Measurements from ENCODE around the gene LRMDA.

DNA sequence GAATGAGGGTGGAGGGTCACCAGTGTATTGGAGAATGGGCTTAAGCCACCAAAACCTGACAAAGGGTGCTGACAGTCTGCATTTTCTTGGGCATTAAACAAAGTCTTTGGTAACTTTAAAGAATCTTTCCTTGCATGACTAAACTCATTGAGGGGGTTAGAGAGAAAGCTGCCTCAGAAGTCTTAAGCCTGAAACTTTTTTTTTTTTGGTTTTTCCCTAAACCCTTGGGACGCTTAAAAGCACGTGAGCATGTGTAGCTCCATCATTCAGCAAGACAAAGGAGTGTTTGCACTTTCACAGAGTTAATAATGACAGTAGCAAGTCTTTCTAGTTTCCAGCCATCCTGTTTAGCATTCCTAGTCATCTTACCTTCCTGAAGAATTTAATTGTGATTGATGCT, 110.7 kb downstream of the LRMDA start:
- TF ChIP-seq, protein P1, sequence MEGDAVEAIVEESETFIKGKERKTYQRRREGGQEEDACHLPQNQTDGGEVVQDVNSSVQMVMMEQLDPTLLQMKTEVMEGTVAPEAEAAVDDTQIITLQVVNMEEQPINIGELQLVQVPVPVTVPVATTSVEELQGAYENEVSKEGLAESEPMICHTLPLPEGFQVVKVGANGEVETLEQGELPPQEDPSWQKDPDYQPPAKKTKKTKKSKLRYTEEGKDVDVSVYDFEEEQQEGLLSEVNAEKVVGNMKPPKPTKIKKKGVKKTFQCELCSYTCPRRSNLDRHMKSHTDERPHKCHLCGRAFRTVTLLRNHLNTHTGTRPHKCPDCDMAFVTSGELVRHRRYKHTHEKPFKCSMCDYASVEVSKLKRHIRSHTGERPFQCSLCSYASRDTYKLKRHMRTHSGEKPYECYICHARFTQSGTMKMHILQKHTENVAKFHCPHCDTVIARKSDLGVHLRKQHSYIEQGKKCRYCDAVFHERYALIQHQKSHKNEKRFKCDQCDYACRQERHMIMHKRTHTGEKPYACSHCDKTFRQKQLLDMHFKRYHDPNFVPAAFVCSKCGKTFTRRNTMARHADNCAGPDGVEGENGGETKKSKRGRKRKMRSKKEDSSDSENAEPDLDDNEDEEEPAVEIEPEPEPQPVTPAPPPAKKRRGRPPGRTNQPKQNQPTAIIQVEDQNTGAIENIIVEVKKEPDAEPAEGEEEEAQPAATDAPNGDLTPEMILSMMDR (IDR thresholded peaks at IDR 0.05; ENCODE audit: borderline replicate concordance, extremely low read depth, low read length, poor library complexity, severe bottlenecking) = no peak
- TF ChIP-seq EZH2 (IDR thresholded peaks at IDR 0.05; ENCODE audit: borderline replicate concordance, low read depth, low read length, severe bottlenecking) = no peak

All from DND-41 (cell line).